ENCODE measurements around the gene SLC30A10. TPM values are rescaled to one million over a fixed set of nuclear protein-coding genes. Genes with fewer than 3 reads are reported as not detected.
"Not testable (repeated sequence)": the region's sequence is repeated elsewhere in the genome, so short reads cannot be mapped to it uniquely, and the experiment has no call there.

The SLC30A10 gene
- total RNA-seq, 1 experiment from 2014 or later, result 0.09 TPM

DNA sequence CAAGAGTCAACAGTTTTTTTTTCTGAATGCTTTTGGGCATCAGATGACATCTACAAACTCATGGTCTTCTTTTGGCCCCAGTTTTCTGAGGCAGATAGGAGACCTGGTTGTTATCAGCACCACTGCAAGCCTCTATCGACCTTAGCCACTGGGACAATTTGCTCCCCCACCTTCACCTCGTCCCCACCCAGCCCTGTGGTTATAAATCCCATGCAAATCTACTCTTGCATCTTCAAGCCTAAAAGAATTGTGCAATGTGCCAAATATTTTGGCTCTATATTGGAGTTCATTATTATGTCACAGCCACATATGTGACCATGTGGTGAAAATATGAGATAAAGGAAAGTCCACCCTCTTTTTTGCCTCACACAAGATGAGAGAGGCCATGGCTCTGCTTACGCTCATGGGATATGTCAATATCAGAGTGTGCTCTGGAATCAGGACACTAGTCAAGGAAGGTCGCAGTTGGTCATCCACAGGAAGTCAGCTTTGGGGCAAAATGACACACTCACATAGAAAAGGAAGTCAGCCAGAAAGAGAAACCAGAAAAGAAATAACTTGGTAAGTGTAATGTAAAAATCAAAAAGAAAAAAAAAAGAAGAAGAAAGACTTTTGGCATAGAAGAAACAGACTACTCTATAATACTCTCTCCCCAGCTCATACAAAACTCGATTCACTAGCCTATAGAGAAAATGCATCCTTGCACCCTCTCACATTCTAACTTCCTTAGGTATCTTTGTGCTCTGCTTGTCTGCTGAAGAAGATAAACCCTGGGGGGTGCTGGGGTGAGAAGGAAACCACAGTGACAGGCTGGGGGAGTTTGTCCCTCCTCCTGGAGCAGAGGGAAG lies 21.2 kb downstream of the SLC30A10 start:
- Histone ChIP-seq H2BK120ac (ENCODE audit: low read depth, low read length, poor library complexity, severe bottlenecking) (no peak overlapping the region), H3K27me3 (ENCODE audit: insufficient read depth, low read length) (no peaks in the 10 kb centered on the region), H3K4ac (ENCODE audit: low read depth, low read length) (no peak overlapping the region), H2AFZ (ENCODE audit: low read length) (no peak overlapping the region), H2AK5ac (ENCODE audit: insufficient read length, low read length) (no peak overlapping the region), H3K14ac (ENCODE audit: insufficient read depth, low read length) (no peak overlapping the region), H3K4me2 (ENCODE audit: insufficient read depth, insufficient read length, low read length) (no peak overlapping the region), H4K5ac (ENCODE audit: insufficient read length, low read depth, low read length) (no peak overlapping the region), H2BK20ac (ENCODE audit: low read depth, low read length, poor library complexity, severe bottlenecking) (no peak overlapping the region), H3K23ac (ENCODE audit: insufficient read length, low read depth, low read length) (no peak overlapping the region), H3K4me1 (ENCODE audit: insufficient read depth, low read length) (no peaks in the 10 kb centered on the region), H2BK5ac (ENCODE audit: insufficient read length, low read length) (no peak overlapping the region), H3K9me3 (ENCODE audit: control insufficient read depth, low read depth, low read length) (no peaks in the 10 kb centered on the region), H4K20me1 (ENCODE audit: control insufficient read depth, insufficient read depth, insufficient read length) (no peaks in the 10 kb centered on the region), H3K9ac (ENCODE audit: extremely low read depth, insufficient read length, low read length) (no peak overlapping the region), H3K56ac (ENCODE audit: insufficient read length, low read depth, low read length) (no peak overlapping the region), H2BK15ac (ENCODE audit: low read depth, low read length) (no peak overlapping the region), H3K79me2 (ENCODE audit: insufficient read depth, low read length) (no peaks in the 10 kb centered on the region), H3K27ac (ENCODE audit: insufficient read length, low read depth, low read length) (no peak overlapping the region), H3T11ph (ENCODE audit: low read length) (no peak overlapping the region), H2BK12ac (ENCODE audit: insufficient read length, low read depth, low read length) (no peak overlapping the region), H3K18ac (ENCODE audit: insufficient read length, low read depth, low read length) (no peak overlapping the region), H4K91ac (ENCODE audit: insufficient read length, low read depth, low read length) (no peak overlapping the region), H3K23me2 (ENCODE audit: insufficient read length, low read depth, low read length, poor library complexity, severe bottlenecking) (no peaks in the 10 kb centered on the region), H4K8ac (replicated peaks; ENCODE audit: insufficient read length, low read depth, low read length) (no peak overlapping the region), H3K79me1 (ENCODE audit: insufficient read depth, low read depth, low read length, poor library complexity, severe bottlenecking) (no peaks in the 10 kb centered on the region)
- TF ChIP-seq, protein P1, sequence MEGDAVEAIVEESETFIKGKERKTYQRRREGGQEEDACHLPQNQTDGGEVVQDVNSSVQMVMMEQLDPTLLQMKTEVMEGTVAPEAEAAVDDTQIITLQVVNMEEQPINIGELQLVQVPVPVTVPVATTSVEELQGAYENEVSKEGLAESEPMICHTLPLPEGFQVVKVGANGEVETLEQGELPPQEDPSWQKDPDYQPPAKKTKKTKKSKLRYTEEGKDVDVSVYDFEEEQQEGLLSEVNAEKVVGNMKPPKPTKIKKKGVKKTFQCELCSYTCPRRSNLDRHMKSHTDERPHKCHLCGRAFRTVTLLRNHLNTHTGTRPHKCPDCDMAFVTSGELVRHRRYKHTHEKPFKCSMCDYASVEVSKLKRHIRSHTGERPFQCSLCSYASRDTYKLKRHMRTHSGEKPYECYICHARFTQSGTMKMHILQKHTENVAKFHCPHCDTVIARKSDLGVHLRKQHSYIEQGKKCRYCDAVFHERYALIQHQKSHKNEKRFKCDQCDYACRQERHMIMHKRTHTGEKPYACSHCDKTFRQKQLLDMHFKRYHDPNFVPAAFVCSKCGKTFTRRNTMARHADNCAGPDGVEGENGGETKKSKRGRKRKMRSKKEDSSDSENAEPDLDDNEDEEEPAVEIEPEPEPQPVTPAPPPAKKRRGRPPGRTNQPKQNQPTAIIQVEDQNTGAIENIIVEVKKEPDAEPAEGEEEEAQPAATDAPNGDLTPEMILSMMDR (conservative IDR thresholded peaks at IDR 0.05), result no peak
- H3K27ac Mint-ChIP-seq, result no peak overlapping the region
- no peak for DNase-seq
- no CpG with 5 or more reads among the region's 5 CpGs for WGBS (ENCODE audit: extremely low coverage, insufficient read length, low lambda C conversion rate)
- H3K4me3 Mint-ChIP-seq, result no peak overlapping the region
- no peaks in the 10 kb centered on the region for H3K9me3 Mint-ChIP-seq
- H3K36me3 Mint-ChIP-seq (ENCODE audit: insufficient read depth in 1 of 3, low read depth in 3 of 3), result no peaks in the 10 kb centered on the region
- H3K4me1 Mint-ChIP-seq, result peaks cover 13 to 25% of the 10 kb centered on the region in 2 experiments
- H3K27me3 Mint-ChIP-seq (ENCODE audit: low read depth), result no peaks in the 10 kb centered on the region; the same call in 1 of the 2 replicates

DNA sequence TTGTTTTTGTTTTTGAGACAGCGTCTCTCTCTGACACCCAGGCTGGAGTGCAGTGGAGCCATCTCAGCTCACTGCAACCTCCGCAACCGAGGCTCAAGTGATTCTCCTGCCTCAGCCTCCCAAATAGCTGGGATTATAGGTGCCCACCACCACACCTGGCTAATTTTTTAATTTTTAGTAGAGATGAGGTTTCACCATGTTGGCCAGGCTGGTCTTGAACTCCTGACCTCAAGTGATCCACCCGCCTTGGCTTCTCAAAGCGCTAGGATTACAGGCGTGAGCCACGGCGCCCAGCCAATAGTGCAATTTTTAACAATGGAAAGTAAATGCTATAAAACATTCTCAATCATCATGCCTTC lies 21.8 kb downstream of the SLC30A10 start:
- H2BK120ac ChIP-seq (ENCODE audit: low read depth, low read length, poor library complexity, severe bottlenecking); H3K4me2 ChIP-seq (ENCODE audit: insufficient read depth, insufficient read length, low read length); H3K27me3 Mint-ChIP-seq (ENCODE audit: low read depth); H2BK5ac ChIP-seq (ENCODE audit: insufficient read length, low read length); H3K9me3 Mint-ChIP-seq; H4K5ac ChIP-seq (ENCODE audit: insufficient read length, low read depth, low read length); H4K20me1 ChIP-seq (ENCODE audit: control insufficient read depth, insufficient read depth, insufficient read length); H3K56ac ChIP-seq (ENCODE audit: insufficient read length, low read depth, low read length); H3K36me3 Mint-ChIP-seq (ENCODE audit: insufficient read depth in 1 of 3, low read depth in 3 of 3); H2BK12ac ChIP-seq (ENCODE audit: insufficient read length, low read depth, low read length); H2BK20ac ChIP-seq (ENCODE audit: low read depth, low read length, poor library complexity, severe bottlenecking); H3K9ac ChIP-seq (ENCODE audit: extremely low read depth, insufficient read length, low read length); H3K18ac ChIP-seq (ENCODE audit: insufficient read length, low read depth, low read length); H2BK15ac ChIP-seq (ENCODE audit: low read depth, low read length); H3T11ph ChIP-seq (ENCODE audit: low read length); H4K8ac ChIP-seq (replicated peaks; ENCODE audit: insufficient read length, low read depth, low read length); H3K27ac Mint-ChIP-seq; H3K14ac ChIP-seq (ENCODE audit: insufficient read depth, low read length); H3K4me1 ChIP-seq (ENCODE audit: insufficient read depth, low read length); H3K79me1 ChIP-seq (ENCODE audit: insufficient read depth, low read depth, low read length, poor library complexity, severe bottlenecking); H3K23me2 ChIP-seq (ENCODE audit: insufficient read length, low read depth, low read length, poor library complexity, severe bottlenecking); H3K27me3 ChIP-seq (ENCODE audit: insufficient read depth, low read length); H4K91ac ChIP-seq (ENCODE audit: insufficient read length, low read depth, low read length); H2AFZ ChIP-seq (ENCODE audit: low read length); H3K9me3 ChIP-seq (ENCODE audit: control insufficient read depth, low read depth, low read length); H3K79me2 ChIP-seq (ENCODE audit: insufficient read depth, low read length); H3K27ac ChIP-seq (ENCODE audit: insufficient read length, low read depth, low read length); H3K4me3 Mint-ChIP-seq; DNase-seq; H3K23ac ChIP-seq (ENCODE audit: insufficient read length, low read depth, low read length); H2AK5ac ChIP-seq (ENCODE audit: insufficient read length, low read length); H3K4ac ChIP-seq (ENCODE audit: low read depth, low read length): not testable (repeated sequence)
- no CpG with 5 or more reads among the region's 8 CpGs for WGBS (ENCODE audit: extremely low coverage, insufficient read length, low lambda C conversion rate)
- peaks cover 8 to 19% of the 10 kb centered on the region in 2 experiments for H3K4me1 Mint-ChIP-seq
